ENCODE data around the gene ADPGK. TPM values are rescaled to one million over a fixed set of nuclear protein-coding genes. Genes with fewer than 3 reads are reported as not detected.

The ADPGK gene
- total RNA-seq, 1 donor from 2014 or later: 33.0 TPM

- peaks cover 65% of the 10 kb centered on the region for H3K4me1 Mint-ChIP-seq (ENCODE audit: low read depth)
- H3K27ac Mint-ChIP-seq (ENCODE audit: unreplicated experiment): peak overlapping the region; percentile 95
- no peak for TF ChIP-seq CTCF (IDR thresholded peaks at IDR 0.05)
- no peaks in the 10 kb centered on the region for H3K27me3 Mint-ChIP-seq (ENCODE audit: low read depth)
- H3K36me3 Mint-ChIP-seq (ENCODE audit: low read depth): peaks cover 6% of the 10 kb centered on the region
- DNase-seq (ENCODE audit: low spot score): no peak
- H3K9me3 Mint-ChIP-seq (ENCODE audit: low read depth): no peaks in the 10 kb centered on the region
- peak overlapping the region; percentile 86 for H3K4me3 Mint-ChIP-seq (ENCODE audit: unreplicated experiment)
Measured at GRCh38 chr15:72784456-72784876, 908 bp upstream of the ADPGK start.

GRCh38 chr15:72783004-72783639 is 436 bp downstream of the ADPGK start:
- peak; percentile 41 for TF ChIP-seq CTCF (IDR thresholded peaks at IDR 0.05)
- H3K4me3 Mint-ChIP-seq (ENCODE audit: unreplicated experiment): peak overlapping the region; percentile 86
- H3K36me3 Mint-ChIP-seq (ENCODE audit: low read depth): peaks cover 6% of the 10 kb centered on the region
- peak overlapping the region; percentile 95 for H3K27ac Mint-ChIP-seq (ENCODE audit: unreplicated experiment)
- H3K4me1 Mint-ChIP-seq (ENCODE audit: low read depth): peaks cover 60% of the 10 kb centered on the region
- no peaks in the 10 kb centered on the region for H3K27me3 Mint-ChIP-seq (ENCODE audit: low read depth)
- H3K9me3 Mint-ChIP-seq (ENCODE audit: low read depth): no peaks in the 10 kb centered on the region
- no peak for DNase-seq (ENCODE audit: low spot score)

- no peak for DNase-seq (ENCODE audit: low spot score)
- H3K27ac Mint-ChIP-seq (ENCODE audit: unreplicated experiment): peak overlapping the region; percentile 95
- H3K4me3 Mint-ChIP-seq (ENCODE audit: unreplicated experiment): peak overlapping the region; percentile 86
- H3K9me3 Mint-ChIP-seq (ENCODE audit: low read depth): no peaks in the 10 kb centered on the region
- peaks cover 54% of the 10 kb centered on the region for H3K4me1 Mint-ChIP-seq (ENCODE audit: low read depth)
- TF ChIP-seq CTCF (IDR thresholded peaks at IDR 0.05): no peak
- H3K36me3 Mint-ChIP-seq (ENCODE audit: low read depth): peaks cover 6% of the 10 kb centered on the region
- H3K27me3 Mint-ChIP-seq (ENCODE audit: low read depth): no peaks in the 10 kb centered on the region
Measured at GRCh38 chr15:72782274-72783003, 1.1 kb downstream of the ADPGK start.

- no peaks in the 10 kb centered on the region for H3K27me3 Mint-ChIP-seq (ENCODE audit: low read depth)
- no peaks in the 10 kb centered on the region for H3K9me3 Mint-ChIP-seq (ENCODE audit: low read depth)
- TF ChIP-seq CTCF (IDR thresholded peaks at IDR 0.05): no peak
- DNase-seq (ENCODE audit: low spot score): no peak
- no peak overlapping the region for H3K27ac Mint-ChIP-seq (ENCODE audit: unreplicated experiment)
- peak overlapping the region; percentile 86 for H3K4me3 Mint-ChIP-seq (ENCODE audit: unreplicated experiment)
- peaks cover 6% of the 10 kb centered on the region for H3K36me3 Mint-ChIP-seq (ENCODE audit: low read depth)
- H3K4me1 Mint-ChIP-seq (ENCODE audit: low read depth): peaks cover 46% of the 10 kb centered on the region
Measured at GRCh38 chr15:72781631-72782030, 1.9 kb downstream of the ADPGK start.

GRCh38 chr15:72778796-72779195 is 4.8 kb downstream of the ADPGK start:
- Mint-ChIP-seq H3K4me3 (ENCODE audit: unreplicated experiment) (no peak overlapping the region), H3K36me3 (ENCODE audit: low read depth) (peaks cover 9% of the 10 kb centered on the region), H3K27me3 (ENCODE audit: low read depth) (no peaks in the 10 kb centered on the region), H3K9me3 (ENCODE audit: low read depth) (no peaks in the 10 kb centered on the region), H3K27ac (ENCODE audit: unreplicated experiment) (no peak overlapping the region), H3K4me1 (ENCODE audit: low read depth) (peaks cover 26% of the 10 kb centered on the region)
- DNase-seq (ENCODE audit: low spot score): no peak
- TF ChIP-seq CTCF (IDR thresholded peaks at IDR 0.05): no peak

All from chondrocyte (in vitro differentiated cells).